Heart right ventricle (tissue), 16 donors: Measurements from ENCODE around the gene LRRTM4. TPM values are rescaled to one million over a fixed set of nuclear protein-coding genes. Genes with fewer than 3 reads are reported as not detected.

ENCODE experiments used
- ATAC-seq, 8 donors: fragments of 200-7000 bp; cut with Tn5 transposase; one replicate each; pipeline ENCODE4 v1.9.1; 2020; ENCODE audit warnings: mild to moderate bottlenecking in 8 of 8, moderate library complexity in 8 of 8, moderate number of reproducible peaks in 1 of 8
- DNase-seq, 2 donors: peaks; one replicate each; pipeline ENCODE4 v3.0.0-alpha.2; 2020
- H3K27ac ChIP-seq, 10 donors: fragments of 200-600 bp; sonication (generic) in 2 of 10; one replicate each; pipeline versions ENCODE4 v1.5.0 to v1.8.0; 2020 to 2022; ENCODE audit warnings: mild to moderate bottlenecking in 3 of 10
- H3K27me3 ChIP-seq, 7 donors: fragments of 200-600 bp; one replicate each; pipeline ENCODE4 v1.8.0; 2021 to 2022; ENCODE audit warnings: mild to moderate bottlenecking in 2 of 7
- H3K36me3 ChIP-seq, 9 donors: fragments of 200-600 bp; sonication (generic) in 1 of 9; one replicate each; pipeline versions ENCODE4 v1.5.0 to v1.8.0; 2020 to 2022; ENCODE audit warnings: mild to moderate bottlenecking in 2 of 9
- H3K4me1 ChIP-seq, 9 donors: fragments of 200-600 bp; sonication (generic) in 1 of 9; one replicate each; pipeline versions ENCODE4 v1.5.0 to v1.8.0; 2020 to 2022; ENCODE audit warnings: mild to moderate bottlenecking in 4 of 9
- H3K4me3 ChIP-seq, 10 donors: fragments of 200-600 bp; sonication (generic) in 2 of 10; one replicate each; pipeline versions ENCODE4 v1.5.0 to v1.8.0; 2020 to 2022; ENCODE audit warnings: mild to moderate bottlenecking in 7 of 10, moderate library complexity in 2 of 10
- H3K9me3 ChIP-seq, 11 donors: fragments of 200-600 bp in 10 of 11; sonication (generic) in 2 of 11; one replicate each; pipeline versions ENCODE4 v1.5.0 to v1.8.0; 2013 to 2022; ENCODE audit warnings: mild to moderate bottlenecking in 2 of 11, control low read depth in 1 of 11, moderate library complexity in 1 of 11
- CTCF ChIP-seq, 9 donors: fragments of 200-600 bp; sonication (generic) in 2 of 9; IDR thresholded peaks; one replicate each; pipeline versions ENCODE4 v1.5.0 to v1.8.0; 2021 to 2022; ENCODE audit warnings: antibody characterized with exemption in 9 of 9, mild to moderate bottlenecking in 5 of 9, moderate library complexity in 1 of 9
- WGBS, 2 donors: extraction: QIAGEN DNeasy Blood & Tissue Kit; methylation state at CpG; one replicate each; pipeline ENCODE4 v1.1.7; 2013; ENCODE audit warnings: inconsistent platforms in 1 of 2; 5-methylcytosine and 5-hydroxymethylcytosine counted together
- intact Hi-C, 10 donors: fragments of 100-400 bp; cut with DNase I; formaldehyde crosslinking; loops; one replicate each; pipeline versions ENCODE4 v1.11.1 to v1.14.2; 2022
- polyA plus RNA-seq, 2 donors: library from polyadenylated mRNA; stranded (reverse); fragments of 200-250 nt; gene quantifications; one replicate each; pipeline ENCODE4 v1.2.3, GENCODE V29; 2013
- total RNA-seq, 10 donors: library from RNA; stranded (reverse); fragmentation: NEBNext Ultra II Directional in 3 of 10; extraction: Animal tissue kit (Norgen Biotek cat#: 25700) in 3 of 10; gene quantifications; one replicate each; pipeline versions ENCODE4 v1.2.1 to v1.2.4, GENCODE V29; 2021 to 2023
- donor health status: Arrhythmogenic right ventricular cardiomyopathy.
- donor health status: ischemic (EF 13 %, LVEDD 7.1; RV severe dilation, severe dysfunction).
- donor health status: healthy with polysubstance abuse.
- donor health status: DM: no; HTN: yes; CAD: no.
- donor health status: DM: no; HTN: no; CAD: no.
- donor health status: ischemic (EF 25% LVEDD 6.9; RV normal size, moderate dysfunction).
- donor health status: ischemic (EF 25% LVEDD 5.7; RV mildly dilated, moderate dysfunction).
- donor health status: healthy.
- donor health status: DM: yes; HTN: yes; CAD: no.
- donor health status: Ischemic cardiomyopathy.
- donor health status: ischemic (EF 35%, LVEDD 5.7; RV mildly dilated, moderate dysfunction).
- donor health status: nonischemic (EF 11% LVEDD 7.7; RV severe dilation, severe dysfunction).
- donor health status: DM: yes; HTN: yes; CAD: no.
- donor health status: PGD.
- donor health status: ischemic (EF 29% LVEDD 5.4; RV normal size, mild dysfunction).
- donor health status: nonischemic (EF 23%, LVEDD 6.1; RV moderate dilation, normal function).

Gene LRRTM4
- total and polyA plus RNA-seq, 12 donors, result 0.11 to 2.2 (median 0.98) TPM

- Histone ChIP-seq H3K4me1 (no peaks in the 10 kb centered on the region), H3K27me3 (peaks cover 0 to 4% (median 0%) of the 10 kb centered on the region in 7 donors), H3K4me3 (no peak overlapping the region), H3K36me3 (no peaks in the 10 kb centered on the region), H3K9me3 (peaks cover 0 to 4% (median 0%) of the 10 kb centered on the region in 11 donors), H3K27ac (no peak overlapping the region)
- 37 to 43% methylated on average over 6 of the region's 6 CpGs for WGBS, 2 donors
- TF ChIP-seq CTCF (IDR thresholded peaks at IDR 0.05), result no peak
- no peak for ATAC-seq
- DNase-seq, result no peak
- intact Hi-C loops, result no loop called here
Observed at GRCh38 chr2:77087987-77088414, 434.2 kb downstream of the LRRTM4 start.

GRCh38 chr2:77086478-77086877, 435.7 kb downstream of the LRRTM4 start:
- no peak for TF ChIP-seq CTCF (IDR thresholded peaks at IDR 0.05)
- H3K4me3 ChIP-seq, result no peak overlapping the region
- H3K36me3 ChIP-seq, result no peaks in the 10 kb centered on the region
- no peaks in the 10 kb centered on the region for H3K4me1 ChIP-seq
- no peak for DNase-seq
- peaks cover 0 to 4% (median 0%) of the 10 kb centered on the region in 11 donors for H3K9me3 ChIP-seq
- H3K27ac ChIP-seq, result no peak overlapping the region
- WGBS, 2 donors, result 61 to 65% methylated on average over 8 of the region's 8 CpGs
- intact Hi-C loops, result no loop called here
- peaks cover 0 to 4% (median 0%) of the 10 kb centered on the region in 7 donors for H3K27me3 ChIP-seq
- no peak for ATAC-seq

GRCh38 chr2:77086051-77086450, 436.1 kb downstream of the LRRTM4 start:
- no peaks in the 10 kb centered on the region for H3K4me1 ChIP-seq
- peaks cover 0 to 4% (median 0%) of the 10 kb centered on the region in 11 donors for H3K9me3 ChIP-seq
- DNase-seq (no peak), ATAC-seq (no peak)
- peaks cover 0 to 4% (median 0%) of the 10 kb centered on the region in 7 donors for H3K27me3 ChIP-seq
- H3K36me3 ChIP-seq, result no peaks in the 10 kb centered on the region
- H3K27ac ChIP-seq, result no peak overlapping the region
- intact Hi-C loops, result no loop called here
- TF ChIP-seq CTCF (IDR thresholded peaks at IDR 0.05), result no peak
- WGBS, 2 donors, result 81 to 86% methylated on average over 2 of the region's 2 CpGs
- H3K4me3 ChIP-seq, result no peak overlapping the region

- WGBS, 2 donors, result 67 to 78% methylated on average over 3 of the region's 3 CpGs
- no peak for ATAC-seq
- no peaks in the 10 kb centered on the region for H3K36me3 ChIP-seq
- H3K27me3 ChIP-seq, result peaks cover 0 to 4% (median 0%) of the 10 kb centered on the region in 7 donors
- DNase-seq, result no peak
- peaks cover 0 to 4% (median 0%) of the 10 kb centered on the region in 11 donors for H3K9me3 ChIP-seq
- no peak for TF ChIP-seq CTCF (IDR thresholded peaks at IDR 0.05)
- H3K4me3 ChIP-seq, result no peak overlapping the region
- intact Hi-C loops, result no loop called here
- no peak overlapping the region for H3K27ac ChIP-seq
- H3K4me1 ChIP-seq, result no peaks in the 10 kb centered on the region
Observed at GRCh38 chr2:77085561-77085960, 436.6 kb downstream of the LRRTM4 start.
